NCI-H748 (cell line): Measurements from ENCODE around the gene COL1A2.

Source experiments
- DNase-seq: peaks from one replicate; lab custom pipeline; 2025; ENCODE audit not compliant: unreplicated experiment; lab: John Stamatoyannopoulos, UW

COL1A2 gene

GRCh38 chr7:94382746-94383145, 11.9 kb upstream of the COL1A2 start:
- no peak for DNase-seq

DNA sequence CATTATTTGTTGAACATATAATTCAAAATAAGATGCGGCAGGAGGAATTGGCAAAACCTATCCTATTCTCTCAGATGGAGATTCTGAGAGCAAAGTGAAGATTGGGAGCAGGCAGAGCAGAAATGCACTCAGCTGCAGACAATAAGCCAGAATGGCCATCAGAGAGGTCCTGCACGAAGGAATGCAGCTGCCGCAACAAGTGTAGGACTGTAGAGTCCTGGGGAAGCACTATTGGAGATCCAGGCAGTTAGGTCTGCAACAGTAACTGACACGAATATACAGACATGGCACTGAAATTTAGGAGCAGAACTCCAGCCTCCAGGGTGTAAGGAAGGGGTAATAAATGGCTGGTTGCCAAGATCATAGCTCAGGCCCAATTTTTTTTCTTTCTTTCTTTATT, 10.4 kb upstream of the COL1A2 start:
- no peak for DNase-seq

GRCh38 chr7:94386416-94386815, 8.3 kb upstream of the COL1A2 start:
- DNase-seq, result no peak

DNA sequence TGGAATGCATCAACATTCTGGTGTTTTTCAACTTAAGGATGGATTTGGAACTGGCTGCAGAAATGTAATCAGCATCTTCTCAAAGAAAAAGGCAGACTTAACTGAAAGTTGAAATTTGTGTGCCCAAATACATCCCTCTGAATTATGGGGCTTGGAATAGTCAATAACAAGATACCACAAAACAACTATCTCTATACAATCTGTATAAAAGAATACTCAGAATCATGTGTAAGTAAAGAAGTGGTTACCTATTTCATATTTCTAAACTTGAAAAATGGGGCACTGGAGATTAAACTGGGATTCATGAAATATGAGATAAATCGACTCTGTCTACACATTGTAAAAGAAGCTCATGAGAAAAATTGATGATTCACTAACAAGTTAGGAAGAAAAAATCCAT, 6.2 kb upstream of the COL1A2 start:
- DNase-seq, result no peak

GRCh38 chr7:94389381-94389780, 5.3 kb upstream of the COL1A2 start:
- DNase-seq, result no peak

- no peak for DNase-seq
These were observed 2.8 kb upstream of the COL1A2 start for GRCh38 chr7:94391726-94392392.

DNA sequence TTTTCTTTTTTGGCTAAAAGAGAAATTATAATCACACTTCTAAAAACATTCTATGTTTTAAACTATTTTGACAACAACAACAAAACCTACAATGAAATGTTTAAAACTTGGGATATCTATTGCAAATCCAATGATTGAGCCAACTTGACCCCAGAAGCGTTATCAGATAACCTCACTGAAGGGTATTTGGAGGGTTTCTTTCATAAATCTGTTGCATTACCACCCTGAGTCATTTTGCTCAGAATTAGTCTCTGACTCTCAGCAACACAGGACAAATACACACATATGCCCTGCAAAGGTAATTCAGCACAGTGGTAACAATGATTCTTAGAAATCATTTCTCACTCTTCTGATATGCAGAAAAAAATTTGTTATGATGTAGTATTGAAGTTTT, 2.3 kb upstream of the COL1A2 start:
- no peak for DNase-seq

DNA sequence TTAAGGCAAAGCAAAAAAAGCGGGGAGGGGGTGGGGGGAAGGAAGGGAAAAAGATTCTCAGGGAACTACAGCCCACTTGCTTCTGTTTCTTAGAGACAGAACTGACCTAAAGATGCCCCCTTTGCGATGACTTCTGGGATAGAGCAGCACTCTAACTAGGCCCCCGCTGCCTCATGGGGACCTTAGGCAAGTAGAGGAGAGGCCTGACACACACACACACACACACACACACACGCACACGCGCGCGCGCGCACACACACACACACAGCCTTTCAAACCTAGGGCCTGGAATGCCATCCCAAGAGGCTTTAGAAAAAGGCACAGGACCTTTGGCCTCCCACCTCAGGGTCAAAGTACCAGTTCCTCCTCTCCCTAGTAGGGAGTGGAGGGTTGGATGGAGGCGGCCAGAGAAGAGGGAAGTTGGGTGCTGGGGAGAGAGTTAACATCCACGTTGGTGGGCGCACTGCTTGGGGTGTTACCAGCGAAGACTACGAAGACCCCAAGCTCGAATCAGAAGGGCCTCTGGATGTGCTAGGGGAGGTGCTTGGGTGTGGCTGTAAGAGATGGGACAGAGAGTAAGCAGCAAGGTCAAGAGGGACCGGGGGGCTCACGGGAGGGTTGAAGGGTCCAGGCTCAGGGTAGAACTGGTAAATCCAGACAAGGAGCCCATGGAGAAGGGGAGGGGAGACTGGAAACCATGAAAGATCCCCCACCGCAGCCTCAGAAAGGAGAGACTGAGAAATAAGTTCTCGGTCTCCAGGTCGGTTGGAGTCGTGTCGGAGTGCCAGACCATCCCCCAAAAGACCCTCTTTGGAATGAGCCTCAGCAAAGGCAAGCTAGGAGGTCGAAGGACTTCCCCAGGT, 1.2 kb upstream of the COL1A2 start:
- no peak for DNase-seq

DNA sequence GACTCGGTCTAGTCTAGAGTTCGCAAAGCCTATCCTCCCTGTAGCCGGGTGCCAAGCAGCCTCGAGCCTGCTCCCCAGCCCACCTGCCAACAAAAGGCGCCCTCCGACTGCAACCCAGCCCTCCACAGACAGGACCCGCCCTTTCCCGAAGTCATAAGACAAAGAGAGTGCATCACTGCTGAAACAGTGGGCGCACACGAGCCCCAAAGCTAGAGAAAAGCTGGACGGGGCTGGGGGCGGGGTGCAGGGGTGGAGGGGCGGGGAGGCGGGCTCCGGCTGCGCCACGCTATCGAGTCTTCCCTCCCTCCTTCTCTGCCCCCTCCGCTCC, 622 bp upstream of the COL1A2 start:
- DNase-seq, result peak; percentile 8

- DNase-seq, result peak; percentile 60
These were observed 694 bp downstream of the COL1A2 start for GRCh38 chr7:94395141-94396036.

- peak; percentile 62 for DNase-seq
These were observed 1.3 kb downstream of the COL1A2 start for GRCh38 chr7:94396037-94396431.

DNA sequence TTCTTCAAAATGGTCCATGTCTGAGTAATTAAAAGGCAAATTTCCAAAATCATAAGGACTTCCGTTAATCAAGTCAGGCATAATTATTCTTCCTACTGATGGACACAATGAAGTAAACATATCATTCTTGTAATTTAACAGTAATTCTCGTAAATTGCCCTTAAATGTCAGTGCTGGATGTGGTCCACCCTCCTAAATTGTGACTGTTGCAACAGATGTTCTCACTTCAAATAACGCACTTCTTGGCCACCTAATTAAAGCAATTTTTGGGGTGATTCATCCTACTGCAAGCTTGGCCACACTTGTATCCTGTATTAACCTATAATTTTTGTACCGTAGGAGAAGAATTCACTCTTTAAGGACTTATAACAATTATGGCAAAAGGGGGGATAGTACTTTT, 1.9 kb downstream of the COL1A2 start:
- peak; percentile 35 for DNase-seq

- DNase-seq, result no peak
These were observed 3.0 kb downstream of the COL1A2 start for GRCh38 chr7:94397722-94398121.

GRCh38 chr7:94398841-94399240, 4.1 kb downstream of the COL1A2 start:
- DNase-seq, result no peak

DNA sequence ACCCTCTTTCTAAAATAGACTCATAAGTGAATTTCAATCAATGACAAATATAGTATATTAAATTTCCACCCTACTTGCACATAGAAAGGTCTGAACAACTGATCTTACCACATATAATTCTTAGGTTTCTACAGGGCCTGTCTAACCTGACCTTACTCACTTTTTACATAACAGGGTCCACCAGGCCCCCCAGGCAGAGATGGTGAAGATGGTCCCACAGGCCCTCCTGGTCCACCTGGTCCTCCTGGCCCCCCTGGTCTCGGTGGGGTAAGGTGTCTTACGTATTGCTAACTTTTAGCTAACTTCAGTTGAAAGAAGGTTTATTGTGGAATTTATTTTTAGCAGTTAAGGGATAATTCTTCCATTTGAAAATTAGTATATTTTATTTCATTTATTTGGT, 5.3 kb downstream of the COL1A2 start:
- DNase-seq, result no peak

DNA sequence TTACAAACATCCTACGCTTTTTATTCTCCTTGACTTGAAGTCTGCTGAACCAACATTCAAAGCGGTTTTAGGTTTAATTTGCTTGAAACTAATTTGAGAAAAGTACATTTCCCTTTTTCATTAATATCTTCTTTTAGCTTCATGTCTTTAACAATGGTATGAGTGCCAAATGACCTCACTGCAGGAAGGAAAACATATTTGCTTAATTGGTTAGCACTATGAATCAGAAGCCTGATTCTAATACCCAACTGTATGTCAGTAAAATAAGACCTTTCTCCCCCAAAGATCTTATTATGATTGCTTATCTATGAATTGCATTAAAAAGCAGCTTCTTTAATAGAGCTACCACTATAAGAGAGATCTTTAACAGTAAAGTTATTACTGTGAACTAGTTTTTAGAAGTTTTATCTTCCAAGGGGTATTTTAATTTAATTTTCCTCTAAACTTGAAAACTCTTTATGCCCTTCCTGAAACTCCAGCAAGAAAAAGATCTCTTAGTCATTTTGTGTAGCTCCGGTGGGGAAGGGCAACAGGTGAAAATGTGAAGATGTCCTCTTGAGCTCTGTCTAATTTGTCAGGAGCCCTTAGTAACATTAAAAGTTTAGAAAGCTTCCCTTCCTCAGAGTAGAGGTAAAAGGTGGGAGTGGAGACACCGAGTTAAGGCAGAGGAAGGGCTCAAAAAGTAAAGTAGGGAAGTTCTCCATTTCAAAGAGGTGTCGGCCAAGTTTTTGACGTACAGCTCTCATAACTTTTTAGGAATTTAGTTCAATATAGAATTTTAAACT, 6.1 kb downstream of the COL1A2 start:
- no peak for DNase-seq

- no peak for DNase-seq
These were observed 6.7 kb downstream of the COL1A2 start for GRCh38 chr7:94401428-94401814.

DNA sequence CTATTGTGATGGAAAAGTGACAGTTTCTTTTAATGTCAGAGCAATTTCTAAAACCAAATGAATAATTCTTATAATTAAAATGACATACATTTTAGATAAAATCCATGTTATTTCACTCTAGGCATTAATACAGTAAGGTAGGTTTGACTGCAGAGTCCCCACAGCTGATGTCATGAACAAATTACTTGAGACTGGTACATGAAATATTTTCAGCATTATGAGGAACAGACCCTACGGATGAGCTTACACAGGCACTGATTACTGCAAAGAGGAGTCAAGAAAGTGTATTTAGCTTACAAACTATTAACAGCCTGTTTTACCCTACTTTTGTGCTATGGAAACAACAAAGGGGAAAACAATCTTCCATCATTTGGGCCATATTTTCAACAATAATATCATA, 8.9 kb downstream of the COL1A2 start:
- DNase-seq, result no peak

DNA sequence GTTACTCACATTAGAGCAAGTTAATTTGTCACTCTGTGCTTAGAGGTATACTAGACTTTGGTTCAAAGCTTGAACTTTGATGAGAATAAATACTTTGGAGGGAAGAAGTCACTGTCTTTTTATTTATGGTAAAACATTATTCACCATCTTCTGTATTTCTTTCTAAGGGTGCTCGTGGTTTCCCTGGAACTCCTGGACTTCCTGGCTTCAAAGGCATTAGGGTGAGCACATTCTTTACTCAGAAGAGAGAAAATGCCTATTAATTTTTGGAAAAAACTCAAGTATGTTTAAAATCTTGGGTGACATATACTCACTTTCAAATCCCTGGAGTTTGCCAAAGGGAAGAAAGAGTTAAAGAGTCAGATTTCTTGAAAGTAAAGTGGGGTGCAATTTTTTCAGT, 10.8 kb downstream of the COL1A2 start:
- DNase-seq, result no peak

- DNase-seq, result no peak
These were observed 12.0 kb downstream of the COL1A2 start for GRCh38 chr7:94406696-94407095.
